Measurements from ENCODE around the gene WNT7A.

The WNT7A gene

DNA sequence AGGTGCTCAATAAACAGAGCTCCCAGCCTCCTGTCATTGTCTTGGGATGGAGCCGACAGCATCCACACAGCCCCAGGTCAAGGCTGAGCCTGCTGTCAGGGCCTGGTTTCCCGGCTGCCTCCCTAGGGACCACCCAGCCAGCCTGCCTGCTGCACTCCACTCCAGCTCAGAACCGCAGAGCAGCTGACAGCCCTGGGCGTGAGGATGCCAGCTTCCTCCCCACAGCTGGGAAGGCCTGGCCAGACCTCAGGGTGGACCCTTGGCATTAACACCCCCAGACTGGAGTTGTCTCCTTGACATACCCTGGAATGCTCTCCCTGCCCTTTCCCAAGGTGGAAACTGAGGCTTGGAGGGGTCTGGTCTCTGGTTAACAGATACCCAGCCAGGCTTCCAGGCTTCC is 112.0 kb downstream of the WNT7A start:
- no peak for DNase-seq

GRCh38 chr3:13767030-13767429 is 112.8 kb downstream of the WNT7A start:
- no peak for DNase-seq

Measured in activated CD8-positive, alpha-beta memory T cell treated with anti-CD3 and anti-CD28 coated beads, Interleukin-2, amount 50 U/mL, for 48 hours (primary cell).